GM21526 (cell line): ENCODE data around the gene RAC2.

Source experiments
- ATAC-seq: cut with Tn5 transposase; IDR thresholded peaks from one replicate; pipeline ENCODE4 v1.9.1; 2021; ENCODE audit warnings: moderate library complexity; ENCODE audit not compliant: unreplicated experiment, low FRiP score

Gene RAC2

DNA sequence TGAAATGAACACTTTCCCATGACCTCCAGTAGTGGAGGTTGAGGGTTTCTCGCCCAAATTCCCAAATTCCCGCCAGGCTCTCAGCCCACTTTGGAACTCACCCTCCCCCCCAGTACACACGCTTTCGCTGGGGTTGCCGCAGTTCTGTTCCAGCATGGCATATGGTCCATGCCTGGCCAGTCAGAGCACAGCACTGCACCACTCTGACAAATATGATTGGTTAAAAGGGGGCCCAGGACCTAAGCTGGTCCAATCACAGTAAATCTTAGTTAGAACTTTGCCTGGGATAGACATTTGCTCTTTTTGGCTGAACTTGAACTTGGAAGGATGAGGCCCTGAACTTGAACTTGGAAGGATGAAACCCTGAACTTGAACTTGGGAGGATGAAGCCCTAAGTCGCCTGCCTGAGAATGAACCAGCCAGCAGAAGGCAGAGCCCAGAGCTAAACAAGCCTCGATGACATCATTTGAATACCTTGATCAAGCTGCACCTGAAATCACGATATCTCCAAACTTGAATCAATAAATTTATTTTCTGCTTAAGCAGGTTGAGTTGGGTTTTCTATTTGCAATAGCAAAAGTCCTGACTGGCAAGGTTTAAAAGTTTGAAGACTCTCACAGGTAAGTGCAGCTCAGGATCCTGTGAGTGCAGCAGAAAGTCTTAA is 19.2 kb downstream of the RAC2 start:
- no peak for ATAC-seq

- ATAC-seq: no peak
Measured at GRCh38 chr22:37223965-37224551, 20.0 kb downstream of the RAC2 start.

GRCh38 chr22:37222440-37222971 is 21.6 kb downstream of the RAC2 start:
- ATAC-seq: no peak

DNA sequence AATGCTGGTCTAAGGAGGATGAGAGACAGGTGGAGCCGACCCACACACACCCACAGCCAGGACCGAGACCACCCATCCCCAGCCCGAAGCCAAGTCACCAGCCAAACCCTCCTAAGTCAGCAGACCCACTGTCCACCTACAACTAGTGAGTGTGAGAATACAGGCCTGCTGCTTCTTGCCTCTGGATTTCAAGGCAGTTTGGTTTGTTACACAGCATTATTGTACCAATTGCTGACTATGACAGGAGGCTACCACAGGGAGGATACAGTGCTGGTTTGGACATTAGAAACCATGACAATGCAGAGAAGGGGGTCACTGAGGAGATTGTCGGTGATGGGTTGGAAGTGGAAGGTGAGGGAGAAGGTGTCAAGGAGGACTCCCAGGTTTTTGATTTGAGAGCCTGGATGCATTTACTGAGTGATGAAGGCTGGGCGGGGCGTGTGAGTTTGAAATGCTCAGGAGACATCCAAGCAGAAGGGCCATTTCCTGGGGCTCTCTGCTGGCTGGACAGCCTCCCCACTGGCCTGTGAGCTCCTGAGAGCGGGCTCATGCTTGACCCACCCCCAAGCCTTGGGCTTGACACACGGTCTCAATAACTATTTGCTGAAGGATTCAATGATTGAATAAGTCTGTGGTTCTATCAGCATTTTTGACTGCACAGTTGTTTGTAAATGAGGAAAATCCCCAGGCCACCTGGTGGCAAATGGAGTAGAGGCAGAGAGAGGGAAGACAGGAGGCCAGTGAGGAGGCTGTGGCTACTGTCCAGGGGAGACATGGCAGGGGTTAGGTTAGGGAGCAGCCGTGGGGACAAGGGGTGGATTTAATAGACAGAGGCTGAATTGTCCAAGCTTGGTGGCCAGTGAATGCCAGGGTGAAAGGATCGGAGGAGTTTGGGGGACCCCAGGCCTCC is 22.4 kb downstream of the RAC2 start:
- no peak for ATAC-seq

DNA sequence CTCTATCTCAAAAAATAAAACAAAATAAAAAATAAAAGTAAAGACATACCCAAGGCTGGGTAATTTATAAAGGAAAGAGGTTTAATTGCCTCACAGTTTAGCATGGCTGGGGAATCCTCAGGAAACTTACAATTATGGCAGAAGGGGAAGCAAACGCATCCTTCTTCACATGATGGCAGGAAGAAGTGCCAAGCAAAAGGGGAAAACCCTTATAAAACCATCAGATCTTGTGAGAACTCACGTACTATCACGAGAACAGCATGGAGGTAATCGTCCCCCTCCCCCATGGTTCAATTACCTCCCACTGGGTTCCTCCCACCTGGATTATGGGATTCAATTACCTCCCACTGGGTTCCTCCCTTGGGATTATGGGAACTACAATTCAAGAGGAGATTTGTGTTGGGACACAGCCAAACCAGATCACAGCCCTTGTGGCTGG is 23.5 kb downstream of the RAC2 start:
- no peak for ATAC-seq

GRCh38 chr22:37219533-37219932 is 24.5 kb downstream of the RAC2 start:
- peak; percentile 5 for ATAC-seq

GRCh38 chr22:37218771-37219411 is 25.2 kb downstream of the RAC2 start:
- ATAC-seq: peak; percentile 62

DNA sequence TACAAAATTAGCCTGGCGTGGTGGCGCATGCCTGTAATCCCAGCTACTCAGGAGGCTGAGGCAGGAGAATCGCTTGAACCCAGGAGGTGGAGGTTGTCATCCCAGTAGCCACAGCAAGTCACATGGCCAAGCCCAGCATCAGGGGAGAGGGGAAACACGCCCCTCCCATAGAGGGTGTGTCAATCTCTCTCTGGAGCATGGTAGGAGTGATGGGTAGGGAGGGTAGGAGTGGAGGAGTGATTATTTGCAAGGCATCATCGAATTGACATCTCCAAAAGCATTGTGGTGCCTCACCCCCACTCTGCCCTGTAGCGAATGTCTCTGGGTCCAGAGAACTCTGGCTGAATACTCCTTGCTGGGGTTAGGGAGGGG is 25.7 kb downstream of the RAC2 start:
- ATAC-seq: peak; percentile 8

DNA sequence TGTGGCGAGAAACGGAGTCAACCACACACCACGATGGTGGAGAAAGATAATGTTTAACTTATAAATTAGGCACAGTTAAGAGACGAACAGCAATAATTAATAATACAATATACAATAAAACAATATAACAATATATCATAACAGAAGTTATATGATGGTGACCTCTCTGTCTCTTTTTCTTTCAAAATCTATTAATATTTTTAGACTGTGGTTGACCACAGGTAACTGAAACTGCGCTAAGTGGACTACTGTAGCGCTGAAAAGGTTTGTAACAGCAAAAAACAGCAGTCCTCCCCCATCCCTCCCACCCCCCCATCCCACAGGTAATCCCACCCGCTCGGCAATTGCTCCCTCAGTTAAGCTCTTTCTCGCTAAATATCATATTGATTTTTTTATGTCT is 28.2 kb downstream of the RAC2 start:
- ATAC-seq: no peak

- ATAC-seq: no peak
Measured at GRCh38 chr22:37214731-37215030, 29.4 kb downstream of the RAC2 start.

- no peak for ATAC-seq
Measured at GRCh38 chr22:37213941-37214730, 29.9 kb downstream of the RAC2 start.

DNA sequence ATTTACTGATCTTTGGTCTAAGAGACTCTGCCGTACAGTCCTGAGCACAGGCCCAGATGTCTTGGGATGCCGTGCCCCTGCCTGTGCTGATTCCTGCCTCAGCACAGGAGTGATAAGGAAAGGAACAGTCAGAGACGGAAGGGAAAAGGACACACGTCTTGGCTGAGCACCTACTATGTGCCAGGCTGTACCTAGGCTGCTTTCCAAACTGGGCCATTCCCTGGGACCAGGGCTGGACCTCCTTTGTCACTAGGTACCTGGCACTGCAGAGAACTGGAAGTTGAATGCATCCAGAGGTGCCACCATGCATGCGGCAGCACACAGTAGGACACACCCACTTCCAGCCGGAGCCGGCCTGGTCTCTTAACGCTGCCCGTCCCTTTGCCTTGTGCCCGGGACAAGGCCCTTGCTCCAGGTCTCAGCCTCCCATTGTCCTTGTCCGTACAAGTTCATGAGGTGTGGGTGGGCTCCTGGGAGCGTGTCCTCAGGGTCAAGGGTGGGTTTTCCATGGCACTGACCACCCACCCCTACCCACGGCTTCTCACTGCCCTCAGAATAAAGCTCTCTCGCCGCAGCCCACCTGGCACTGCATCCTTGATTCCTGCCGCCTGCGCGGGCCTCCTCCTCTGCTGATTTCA is 30.7 kb downstream of the RAC2 start:
- ATAC-seq: no peak

GRCh38 chr22:37212174-37212906 is 31.7 kb downstream of the RAC2 start, which contains the start of gene SSTR3:
SSTR3 (minus strand) TSS chr22:37212477; CDS start chr22:37207803, 4,674 bp downstream.
- no peak for ATAC-seq

GRCh38 chr22:37211866-37212173 is 32.2 kb downstream of the RAC2 start:
- no peak for ATAC-seq

DNA sequence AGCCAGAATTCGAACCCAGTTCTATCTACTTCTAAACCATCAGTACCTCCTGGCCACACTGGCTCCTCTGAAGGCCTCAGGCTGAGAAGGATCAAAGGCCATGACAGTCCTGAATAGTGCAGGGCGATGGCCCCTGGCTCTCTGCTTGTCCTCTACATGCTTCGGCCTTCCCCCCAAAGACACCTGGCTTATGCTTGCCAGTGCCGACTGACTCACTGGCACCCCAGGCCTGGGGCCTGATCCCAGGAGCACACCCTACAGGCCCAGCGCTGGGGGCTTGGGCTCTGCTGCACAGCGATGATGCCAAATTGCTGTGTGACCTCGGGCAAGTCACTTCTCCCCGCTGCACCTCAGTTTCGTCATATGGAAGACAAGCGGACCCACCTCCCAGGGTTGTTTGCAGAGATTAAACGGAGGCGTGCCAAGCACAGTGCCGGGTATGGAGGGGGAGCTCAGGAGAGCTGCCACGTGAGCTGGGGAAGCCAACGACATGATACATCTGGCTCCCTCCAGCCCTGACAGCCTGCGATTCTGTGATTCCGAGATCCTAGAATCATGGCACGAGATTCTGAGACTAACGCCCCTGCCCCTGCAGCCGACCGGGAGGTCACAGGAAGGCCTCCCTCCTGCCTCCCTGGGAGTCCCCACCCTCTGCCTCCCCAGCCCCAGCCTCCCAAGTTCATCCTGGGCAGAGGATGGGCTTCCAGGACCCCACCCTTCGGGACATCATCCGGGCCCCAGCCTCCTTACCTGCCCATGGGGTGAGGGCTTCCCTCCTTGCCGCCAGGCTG is 32.8 kb downstream of the RAC2 start:
- no peak for ATAC-seq

- no peak for ATAC-seq
Measured at GRCh38 chr22:37210041-37210803, 33.8 kb downstream of the RAC2 start.

DNA sequence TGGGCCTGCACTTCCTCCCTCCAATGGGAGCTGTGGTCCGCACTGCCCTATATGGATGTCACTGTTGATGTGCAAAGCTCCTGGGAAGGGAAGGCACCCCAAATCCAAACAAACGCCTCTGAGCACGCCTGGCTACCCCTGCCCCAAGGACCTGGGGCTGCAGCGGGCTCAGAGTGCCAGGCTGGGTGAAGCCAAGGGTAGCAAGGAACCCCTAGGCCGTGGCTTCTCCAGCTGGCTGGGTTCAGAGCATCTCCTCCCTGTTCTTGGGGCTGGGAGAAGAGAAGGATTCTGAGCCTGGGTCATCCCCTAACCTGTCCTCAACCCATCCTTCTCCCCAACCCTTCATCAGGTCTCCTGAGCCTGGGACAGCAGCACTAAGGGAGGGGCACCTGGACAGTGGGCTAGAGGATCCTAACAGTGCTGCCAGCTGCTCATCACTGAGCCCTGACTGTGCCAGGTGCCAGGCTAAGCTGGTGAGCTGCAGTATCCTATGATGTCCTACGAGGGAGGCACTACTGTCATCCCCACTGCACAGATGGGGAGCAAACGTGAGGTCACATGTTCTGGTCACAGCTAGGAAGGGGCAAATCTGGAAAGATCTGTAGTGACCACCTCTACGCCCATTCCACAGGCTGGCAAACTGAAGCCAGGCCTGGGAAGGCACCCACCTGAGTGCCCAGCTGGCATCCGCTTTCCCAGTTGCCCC is 34.8 kb downstream of the RAC2 start:
- ATAC-seq: no peak
